Upper lobe of right lung (tissue), 1 donor: Measurements from ENCODE around the gene DOC2B. TPM values are rescaled to one million over a fixed set of nuclear protein-coding genes. Genes with fewer than 3 reads are reported as not detected.
A peak's percentile ranks its signal among the peaks of the same experiment; 100 is the strongest.
"Not testable (repeated sequence)": the region's sequence is repeated elsewhere in the genome, so short reads cannot be mapped to it uniquely, and the experiment has no call there.

Source experiments
- ATAC-seq: fragments of 200-7000 bp; cut with Tn5 transposase; one replicate; pipeline ENCODE4 v1.9.1; 2020; ENCODE audit warnings: mild to moderate bottlenecking, moderate library complexity
- DNase-seq: peaks from one replicate; pipeline ENCODE4 v3.0.0-alpha.2; 2020
- H3K27ac ChIP-seq: fragments of 200-600 bp; one replicate; pipeline ENCODE4 v1.8.0; 2022
- H3K27me3 ChIP-seq: fragments of 200-600 bp; one replicate; pipeline ENCODE4 v1.8.0; 2022; ENCODE audit warnings: mild to moderate bottlenecking
- H3K36me3 ChIP-seq: fragments of 200-600 bp; one replicate; pipeline ENCODE4 v1.8.0; 2022
- H3K4me1 ChIP-seq: fragments of 200-600 bp; one replicate; pipeline ENCODE4 v1.8.0; 2022
- H3K4me3 ChIP-seq: fragments of 200-600 bp; one replicate; pipeline ENCODE4 v1.8.0; 2022; ENCODE audit warnings: mild to moderate bottlenecking
- H3K9me3 ChIP-seq: fragments of 200-600 bp; one replicate; pipeline ENCODE4 v1.8.0; 2022
- CTCF ChIP-seq: fragments of 200-600 bp; IDR thresholded peaks from one replicate; pipeline ENCODE4 v1.8.0; 2022; ENCODE audit warnings: antibody characterized with exemption
- intact Hi-C: fragments of 100-400 bp; cut with DNase I; formaldehyde crosslinking; loops from one replicate; pipeline ENCODE4 v1.11.0; 2022
- total RNA-seq: library from RNA; stranded (reverse); fragmentation: NEBNext Ultra II Directional; extraction: Animal tissue kit (Norgen Biotek cat#: 25700); gene quantifications from one replicate; pipeline ENCODE4 v1.2.1, GENCODE V29; 2021
- donor health status: DM: no; HTN: yes; CAD: no; lungs with severe emphysema.

DOC2B gene
- total RNA-seq, 1 donor from 2014 or later, result 13.7 TPM

GRCh38 chr17:172401-172800, 9.0 kb downstream of the DOC2B start:
- Histone ChIP-seq H3K4me1 (no peaks in the 10 kb centered on the region), H3K36me3 (no peaks in the 10 kb centered on the region), H3K9me3 (no peaks in the 10 kb centered on the region), H3K27me3 (no peaks in the 10 kb centered on the region), H3K4me3 (no peak overlapping the region), H3K27ac (no peak overlapping the region)
- no peak for ATAC-seq
- no peak for DNase-seq
- intact Hi-C loops, result no loop called here
- TF ChIP-seq CTCF, result no peak

GRCh38 chr17:171871-172270, 9.6 kb downstream of the DOC2B start:
- intact Hi-C loops, result no loop called here
- no peak for TF ChIP-seq CTCF
- Histone ChIP-seq H3K36me3 (no peaks in the 10 kb centered on the region), H3K4me3 (no peak overlapping the region), H3K9me3 (no peaks in the 10 kb centered on the region), H3K27ac (no peak overlapping the region), H3K4me1 (no peaks in the 10 kb centered on the region), H3K27me3 (no peaks in the 10 kb centered on the region)
- no peak for DNase-seq
- no peak for ATAC-seq

GRCh38 chr17:170130-170670, 11.2 kb downstream of the DOC2B start:
- DNase-seq (no peak), ATAC-seq (peak; percentile 29)
- no peaks in the 10 kb centered on the region for H3K27me3 ChIP-seq
- TF ChIP-seq CTCF, result no peak
- no peak overlapping the region for H3K27ac ChIP-seq
- H3K36me3 ChIP-seq, result no peaks in the 10 kb centered on the region
- intact Hi-C loops, result no loop called here
- H3K4me3 ChIP-seq, result no peak overlapping the region
- H3K4me1 ChIP-seq, result no peaks in the 10 kb centered on the region
- no peaks in the 10 kb centered on the region for H3K9me3 ChIP-seq

- intact Hi-C loops, DNase-seq, H3K9me3 ChIP-seq, ATAC-seq, H3K36me3 ChIP-seq, H3K4me3 ChIP-seq, H3K27me3 ChIP-seq, H3K4me1 ChIP-seq, H3K27ac ChIP-seq: not testable (repeated sequence)
Observed at GRCh38 chr17:168614-169013, 12.8 kb downstream of the DOC2B start.

- ATAC-seq, result no peak
- intact Hi-C loops, result no loop called here
- no peaks in the 10 kb centered on the region for H3K9me3 ChIP-seq
- no peak overlapping the region for H3K4me3 ChIP-seq
- no peak for DNase-seq
- TF ChIP-seq CTCF, result no peak
- no peaks in the 10 kb centered on the region for H3K36me3 ChIP-seq
- H3K27me3 ChIP-seq, result no peaks in the 10 kb centered on the region
- no peaks in the 10 kb centered on the region for H3K4me1 ChIP-seq
- H3K27ac ChIP-seq, result no peak overlapping the region
Observed at GRCh38 chr17:165939-166338, 15.5 kb downstream of the DOC2B start.

- peak; percentile 52 for TF ChIP-seq CTCF
- no peak overlapping the region for H3K4me3 ChIP-seq
- H3K27me3 ChIP-seq, result no peaks in the 10 kb centered on the region
- intact Hi-C loops, result no loop called here
- ATAC-seq, result peak; percentile 61
- peak; percentile 61 for DNase-seq
- no peaks in the 10 kb centered on the region for H3K36me3 ChIP-seq
- no peak overlapping the region for H3K27ac ChIP-seq
- no peaks in the 10 kb centered on the region for H3K9me3 ChIP-seq
- no peaks in the 10 kb centered on the region for H3K4me1 ChIP-seq
Observed at GRCh38 chr17:164303-165235, 16.9 kb downstream of the DOC2B start.
